Mesothelial cell of epicardium (in vitro differentiated cells): ENCODE results near the gene SEC14L1. TPM values are rescaled to one million over a fixed set of nuclear protein-coding genes. Genes with fewer than 3 reads are reported as not detected.

Experiments used
- DNase-seq, 2 experiments: peaks; one replicate each; pipeline ENCODE4 v3.0.0; 2021; ENCODE audit warnings: low spot score in 2 of 2; ENCODE audit not compliant: unreplicated experiment in 2 of 2
- H3K27ac Mint-ChIP-seq: 2 replicates; pipeline ENCODE4 v1.8.0; 2021; ENCODE audit warnings: mixed read lengths
- H3K27me3 Mint-ChIP-seq: 2 replicates; pipeline ENCODE4 v1.8.0; 2021; ENCODE audit warnings: low read depth, mixed read lengths
- H3K36me3 Mint-ChIP-seq: 2 replicates; pipeline ENCODE4 v1.8.0; 2021; ENCODE audit warnings: mixed read lengths
- H3K4me1 Mint-ChIP-seq: 2 replicates; pipeline ENCODE4 v1.8.0; 2021; ENCODE audit warnings: mixed read lengths
- H3K4me3 Mint-ChIP-seq: 2 replicates; pipeline ENCODE4 v1.8.0; 2021; ENCODE audit warnings: mild to moderate bottlenecking, moderate library complexity, mixed read lengths
- H3K9me3 Mint-ChIP-seq: 2 replicates; pipeline ENCODE4 v1.8.0; 2021; ENCODE audit warnings: mixed read lengths
- CTCF ChIP-seq: fragments of 200-600 bp; sonication (generic); IDR thresholded peaks from one replicate; pipeline ENCODE4 v1.5.0; 2021; ENCODE audit warnings: antibody characterized with exemption; ENCODE audit not compliant: unreplicated experiment
- total RNA-seq: library from RNA; stranded (reverse); gene quantifications from 3 replicates; pipeline ENCODE4 v1.2.1, GENCODE V29; 2021

SEC14L1 gene
- total RNA-seq, 1 donor from 2014 or later = 47.6 TPM

GRCh38 chr17:77145612-77146245 is 5.0 kb downstream of the SEC14L1 start:
- Mint-ChIP-seq H3K27ac (peak overlapping the region; percentile 66), H3K36me3 (peaks cover 20% of the 10 kb centered on the region), H3K9me3 (no peaks in the 10 kb centered on the region), H3K4me1 (peaks cover 35% of the 10 kb centered on the region), H3K4me3 (no peak overlapping the region), H3K27me3 (no peaks in the 10 kb centered on the region)
- DNase-seq = no peak
- TF ChIP-seq CTCF = no peak

- Mint-ChIP-seq H3K4me3 (no peak overlapping the region), H3K27ac (peak overlapping the region; percentile 66), H3K36me3 (peaks cover 20% of the 10 kb centered on the region), H3K9me3 (no peaks in the 10 kb centered on the region), H3K4me1 (peaks cover 35% of the 10 kb centered on the region), H3K27me3 (no peaks in the 10 kb centered on the region)
- TF ChIP-seq CTCF = no peak
- no peak for DNase-seq
These were observed 5.5 kb downstream of the SEC14L1 start for GRCh38 chr17:77146246-77146632.

GRCh38 chr17:77146882-77147281 is 6.1 kb downstream of the SEC14L1 start:
- TF ChIP-seq CTCF = no peak
- no peak overlapping the region for H3K4me3 Mint-ChIP-seq
- H3K27ac Mint-ChIP-seq = no peak overlapping the region
- peaks cover 20% of the 10 kb centered on the region for H3K36me3 Mint-ChIP-seq
- H3K9me3 Mint-ChIP-seq = no peaks in the 10 kb centered on the region
- peaks cover 30% of the 10 kb centered on the region for H3K4me1 Mint-ChIP-seq
- H3K27me3 Mint-ChIP-seq = no peaks in the 10 kb centered on the region
- no peak for DNase-seq

- no peak for DNase-seq
- Mint-ChIP-seq H3K36me3 (peaks cover 20% of the 10 kb centered on the region), H3K4me3 (no peak overlapping the region), H3K27ac (peak overlapping the region; percentile 4), H3K9me3 (no peaks in the 10 kb centered on the region), H3K27me3 (no peaks in the 10 kb centered on the region), H3K4me1 (peaks cover 28% of the 10 kb centered on the region)
- TF ChIP-seq CTCF = no peak
These were observed 6.6 kb downstream of the SEC14L1 start for GRCh38 chr17:77147357-77147801.

GRCh38 chr17:77148077-77148939 is 7.5 kb downstream of the SEC14L1 start:
- H3K4me1 Mint-ChIP-seq = peaks cover 28% of the 10 kb centered on the region
- peaks cover 19% of the 10 kb centered on the region for H3K36me3 Mint-ChIP-seq
- no peak for DNase-seq
- H3K27me3 Mint-ChIP-seq = no peaks in the 10 kb centered on the region
- no peaks in the 10 kb centered on the region for H3K9me3 Mint-ChIP-seq
- no peak for TF ChIP-seq CTCF
- no peak overlapping the region for H3K27ac Mint-ChIP-seq
- no peak overlapping the region for H3K4me3 Mint-ChIP-seq
